ENCODE results near the gene CLDN16.

GRCh38 chr3:190345878-190346277, 42.1 kb upstream of the CLDN16 start:
- TF ChIP-seq POLR2A (IDR thresholded peaks at IDR 0.05; ENCODE audit: low read length) (no peak), GATA1 (IDR thresholded peaks at IDR 0.05; ENCODE audit: low read depth, low read length) (no peak)
